ENCODE data around the gene PTGES3.

Gene PTGES3

GRCh38 chr12:56622535-56622934 is 65.5 kb downstream of the PTGES3 start:
- TF ChIP-seq CTCF (IDR thresholded peaks at IDR 0.05) = no peak

GRCh38 chr12:56616925-56617324 is 71.2 kb downstream of the PTGES3 start:
- no peak for TF ChIP-seq CTCF (IDR thresholded peaks at IDR 0.05)

- TF ChIP-seq CTCF (IDR thresholded peaks at IDR 0.05) = no peak
Measured at GRCh38 chr12:56616244-56616643, 71.8 kb downstream of the PTGES3 start.

- no peak for TF ChIP-seq CTCF (IDR thresholded peaks at IDR 0.05)
Measured at GRCh38 chr12:56614627-56615026, 73.5 kb downstream of the PTGES3 start.

Measured in LNCAP (cell line).